Muscle layer of duodenum (tissue), 2 donors: ENCODE data around the gene DACT3.
"Not testable (repeated sequence)": the region's sequence is repeated elsewhere in the genome, so short reads cannot be mapped to it uniquely, and the experiment has no call there.

ENCODE experiments used
- H3K27ac ChIP-seq: one replicate; pipeline ENCODE4 v1.7.0; 2013; ENCODE audit warnings: mild to moderate bottlenecking, low read length
- H3K27me3 ChIP-seq: one replicate; pipeline ENCODE4 v1.7.0; 2013; ENCODE audit warnings: low read depth, mild to moderate bottlenecking, control low read depth, low read length
- H3K36me3 ChIP-seq, 2 donors: one replicate each; pipeline ENCODE4 v1.7.0; 2013; ENCODE audit warnings: low read length in 2 of 2, control low read depth in 1 of 2, mild to moderate bottlenecking in 1 of 2; ENCODE audit not compliant: insufficient read depth in 2 of 2, control insufficient read depth in 1 of 2
- H3K4me1 ChIP-seq, 2 donors: one replicate each; pipeline ENCODE4 v1.7.0; 2013; ENCODE audit warnings: low read length in 2 of 2, mild to moderate bottlenecking in 2 of 2, control low read depth in 1 of 2, moderate library complexity in 1 of 2; ENCODE audit not compliant: insufficient read depth in 2 of 2, control insufficient read depth in 1 of 2
- H3K4me3 ChIP-seq, 2 donors: one replicate each; pipeline ENCODE4 v1.7.0; 2013; ENCODE audit warnings: low read length in 2 of 2, low read depth in 1 of 2, mild to moderate bottlenecking in 1 of 2
- H3K9me3 ChIP-seq, 2 donors: one replicate each; pipeline ENCODE4 v1.7.0; 2013; ENCODE audit warnings: low read length in 2 of 2, control low read depth in 1 of 2, mild to moderate bottlenecking in 1 of 2; ENCODE audit not compliant: control insufficient read depth in 1 of 2
- donor health status: healthy.

The DACT3 gene

GRCh38 chr19:46630586-46631205, 30.3 kb downstream of the DACT3 start:
- Histone ChIP-seq H3K36me3 (no peaks in the 10 kb centered on the region), H3K9me3 (no peaks in the 10 kb centered on the region), H3K4me3 (no peak overlapping the region), H3K4me1 (peaks cover 11 to 20% of the 10 kb centered on the region in 2 donors), H3K27ac (no peak overlapping the region), H3K27me3 (no peaks in the 10 kb centered on the region)

DNA sequence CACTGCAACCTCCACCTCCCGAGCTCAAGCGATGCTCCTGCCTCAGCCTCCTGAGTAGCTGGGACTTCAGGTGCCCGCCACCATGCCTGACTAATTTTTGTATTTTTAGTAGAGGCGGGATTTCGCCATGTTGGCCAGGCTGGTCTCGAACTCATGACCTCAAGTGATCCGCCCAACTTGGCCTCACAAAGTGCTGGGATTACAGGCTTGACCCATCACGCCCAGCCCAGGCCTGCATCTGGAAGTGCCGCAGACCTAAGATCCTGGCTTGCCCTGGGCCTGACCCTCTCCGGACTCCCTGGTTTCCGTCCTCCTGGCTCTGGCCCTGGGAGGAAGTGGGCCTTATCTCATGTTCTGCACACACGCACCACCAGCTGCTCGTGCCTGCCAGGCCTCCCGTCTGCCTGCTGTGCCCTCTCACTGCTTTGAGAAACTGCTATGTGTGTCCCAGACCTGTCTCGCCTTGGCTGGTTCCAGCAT, 31.4 kb downstream of the DACT3 start:
- peaks cover 20 to 23% of the 10 kb centered on the region in 2 donors for H3K4me1 ChIP-seq
- H3K27me3 ChIP-seq = no peaks in the 10 kb centered on the region
- H3K4me3 ChIP-seq = no peak overlapping the region
- H3K27ac ChIP-seq = no peak overlapping the region
- no peaks in the 10 kb centered on the region for H3K36me3 ChIP-seq
- no peaks in the 10 kb centered on the region for H3K9me3 ChIP-seq

DNA sequence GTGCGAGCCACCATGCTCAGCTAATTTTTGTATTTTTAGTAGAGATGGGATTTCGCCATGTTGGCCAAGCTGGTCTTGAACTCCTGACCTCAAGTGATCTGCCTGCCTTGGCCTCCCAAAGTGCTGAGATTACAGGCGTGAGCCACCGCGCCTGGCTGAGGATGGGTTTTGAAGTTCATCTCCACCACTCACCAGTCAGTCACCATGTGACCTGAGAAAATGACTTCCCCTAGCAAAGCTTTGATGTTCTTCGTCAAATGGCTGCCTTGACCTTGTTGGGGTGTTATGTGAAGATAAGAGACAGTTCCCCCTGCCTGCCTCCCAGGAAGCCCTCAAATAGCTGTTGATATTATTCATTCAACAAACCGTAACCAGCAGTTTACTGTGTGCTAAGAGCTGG, 32.0 kb downstream of the DACT3 start:
- H3K36me3 ChIP-seq, H3K4me3 ChIP-seq, H3K27me3 ChIP-seq, H3K9me3 ChIP-seq, H3K27ac ChIP-seq: not testable (repeated sequence)
- H3K4me1 ChIP-seq = peaks cover 20 to 21% of the 10 kb centered on the region in 2 donors

DNA sequence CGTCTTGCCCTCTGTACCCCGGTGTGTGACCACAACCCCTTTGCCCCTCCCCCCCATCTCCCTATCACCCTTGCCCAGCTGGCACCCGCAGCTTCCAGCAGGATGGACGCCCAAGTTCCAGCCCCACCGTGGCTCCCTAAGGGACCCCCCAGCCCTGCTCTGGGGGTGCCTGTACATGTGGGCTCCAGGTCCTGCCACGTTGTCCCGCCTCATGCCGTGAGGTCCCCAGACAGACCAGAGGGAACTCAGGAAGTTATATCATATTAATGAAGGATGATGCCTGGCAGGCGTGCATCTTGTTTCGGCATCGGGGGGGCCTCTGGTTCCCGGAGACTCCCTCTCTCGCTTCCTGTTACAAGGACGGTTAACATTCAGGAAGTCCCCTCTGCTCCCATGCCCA, 34.5 kb downstream of the DACT3 start:
- Histone ChIP-seq H3K27ac (peak overlapping the region; percentile 82), H3K27me3 (no peaks in the 10 kb centered on the region), H3K9me3 (no peaks in the 10 kb centered on the region), H3K4me3 (no peak overlapping the region), H3K4me1 (peaks cover 14 to 31% of the 10 kb centered on the region in 2 donors), H3K36me3 (no peaks in the 10 kb centered on the region)

DNA sequence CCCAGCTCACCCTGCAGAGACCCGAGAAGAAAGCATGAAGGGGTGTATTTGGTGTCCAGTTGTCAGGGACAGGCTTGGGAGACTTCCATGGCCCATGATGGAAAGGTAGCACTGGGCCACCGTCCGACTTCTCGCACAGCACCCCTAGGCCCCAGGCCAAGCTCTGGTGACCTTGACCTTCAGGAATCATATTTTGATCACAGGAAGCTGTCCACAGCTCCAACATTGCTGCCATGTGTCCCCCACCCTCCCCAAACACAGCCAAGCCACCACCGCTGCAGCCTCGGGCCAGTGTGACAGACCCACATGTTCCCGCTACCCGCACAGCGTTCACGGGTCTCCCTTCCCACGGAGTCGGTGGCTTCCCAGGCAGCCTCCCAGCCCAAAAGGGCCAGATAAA, 35.3 kb downstream of the DACT3 start:
- Histone ChIP-seq H3K4me1 (peaks cover 14 to 37% of the 10 kb centered on the region in 2 donors), H3K4me3 (no peak overlapping the region), H3K9me3 (no peaks in the 10 kb centered on the region), H3K27me3 (no peaks in the 10 kb centered on the region), H3K36me3 (no peaks in the 10 kb centered on the region), H3K27ac (peak overlapping the region; percentile 82)

DNA sequence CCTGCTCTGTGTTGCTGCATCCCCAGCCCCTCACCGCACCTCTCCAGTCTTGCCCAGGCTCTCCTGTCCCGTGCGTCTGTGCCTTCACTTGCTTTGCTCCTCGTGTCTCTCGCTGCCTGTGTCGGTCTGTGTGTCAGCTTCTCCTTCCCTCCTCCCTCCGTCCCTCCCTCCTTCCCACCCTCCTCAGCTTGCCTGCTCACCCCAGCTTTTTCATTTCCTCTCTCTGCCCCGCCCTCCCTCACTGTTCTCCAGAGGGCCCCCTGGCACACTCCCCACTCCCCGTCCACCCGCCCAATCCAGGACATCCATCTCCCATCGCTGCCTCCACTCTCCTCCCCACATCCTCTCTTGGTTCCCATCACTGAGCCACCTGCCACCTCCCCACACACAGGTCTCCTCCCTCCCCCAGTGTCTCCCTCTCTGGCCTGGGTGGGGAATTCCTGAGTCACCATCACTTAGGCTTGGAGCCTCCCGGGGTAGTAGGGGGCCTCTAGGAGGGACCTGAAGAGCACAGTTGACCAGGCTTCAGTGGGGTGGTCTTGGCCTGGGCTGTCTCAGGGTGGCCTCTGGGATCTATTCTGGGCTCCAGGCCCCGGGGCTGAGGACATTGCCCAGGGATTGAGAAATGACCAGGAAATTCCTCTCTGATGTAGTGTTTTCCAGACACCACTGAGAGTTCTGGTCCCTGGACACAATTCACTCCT, 35.9 kb downstream of the DACT3 start, which contains the start of gene PTGIR:
PTGIR (minus strand) TSS at position 132 of the 704 bp plus-strand sequence. CDS start 864 bp downstream, outside the sequence.
- H3K4me1 ChIP-seq = peaks cover 14 to 43% of the 10 kb centered on the region in 2 donors
- H3K9me3 ChIP-seq = no peaks in the 10 kb centered on the region
- peak within 1 kb of the TSS; percentile 82 for H3K27ac ChIP-seq
- no peaks in the 10 kb centered on the region for H3K36me3 ChIP-seq
- no peaks in the 10 kb centered on the region for H3K27me3 ChIP-seq
- H3K4me3 ChIP-seq = peak within 1 kb of the TSS; percentile 23 to 44

DNA sequence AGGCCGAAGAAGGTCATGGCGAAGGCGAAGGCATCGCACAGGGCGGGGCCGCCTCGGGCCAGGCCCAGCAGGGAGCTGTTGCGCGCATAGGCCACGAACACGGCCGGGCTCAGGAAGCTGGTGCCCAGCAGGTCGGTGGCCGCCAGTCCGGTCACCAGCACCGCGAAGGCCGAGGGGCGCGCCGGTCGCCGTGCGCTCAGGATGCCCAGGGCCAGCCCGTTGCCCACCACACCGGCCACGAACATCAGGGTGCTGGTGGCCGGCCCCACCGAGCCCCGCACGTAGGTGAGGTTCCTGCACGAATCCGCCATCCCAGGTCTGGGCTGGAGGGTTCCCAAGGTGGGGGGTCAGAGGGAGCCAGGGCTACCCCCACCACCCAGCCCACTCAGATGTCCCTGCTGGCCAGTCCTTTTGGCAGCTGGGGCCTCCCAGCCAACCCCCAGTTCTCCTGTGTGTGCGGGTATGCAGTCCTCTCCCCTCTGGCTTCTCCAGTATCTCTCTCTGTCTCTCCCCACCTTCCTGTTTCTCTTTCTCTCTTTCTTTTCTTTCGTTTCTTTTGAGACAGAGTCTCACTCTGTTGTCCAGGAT, 37.0 kb downstream of the DACT3 start:
- Histone ChIP-seq H3K36me3 (no peaks in the 10 kb centered on the region), H3K9me3 (no peaks in the 10 kb centered on the region), H3K4me3 (peak overlapping the region; percentile 7 to 23), H3K27me3 (no peaks in the 10 kb centered on the region), H3K27ac (no peak overlapping the region), H3K4me1 (peaks cover 14 to 52% of the 10 kb centered on the region in 2 donors)

GRCh38 chr19:46622118-46622446, 38.9 kb downstream of the DACT3 start:
- Histone ChIP-seq H3K4me1 (peaks cover 19 to 57% of the 10 kb centered on the region in 2 donors), H3K9me3 (no peaks in the 10 kb centered on the region), H3K36me3 (no peaks in the 10 kb centered on the region), H3K27me3 (no peaks in the 10 kb centered on the region), H3K27ac (peak overlapping the region; percentile 74), H3K4me3 (peak overlapping the region; percentile 21 to 46)

- Histone ChIP-seq H3K9me3 (no peaks in the 10 kb centered on the region), H3K4me1 (peaks cover 20 to 63% of the 10 kb centered on the region in 2 donors), H3K27me3 (no peaks in the 10 kb centered on the region), H3K4me3 (peak overlapping the region; percentile 42 to 46), H3K36me3 (no peaks in the 10 kb centered on the region), H3K27ac (peak overlapping the region; percentile 74)
Observed at GRCh38 chr19:46621191-46622117, 39.5 kb downstream of the DACT3 start.

DNA sequence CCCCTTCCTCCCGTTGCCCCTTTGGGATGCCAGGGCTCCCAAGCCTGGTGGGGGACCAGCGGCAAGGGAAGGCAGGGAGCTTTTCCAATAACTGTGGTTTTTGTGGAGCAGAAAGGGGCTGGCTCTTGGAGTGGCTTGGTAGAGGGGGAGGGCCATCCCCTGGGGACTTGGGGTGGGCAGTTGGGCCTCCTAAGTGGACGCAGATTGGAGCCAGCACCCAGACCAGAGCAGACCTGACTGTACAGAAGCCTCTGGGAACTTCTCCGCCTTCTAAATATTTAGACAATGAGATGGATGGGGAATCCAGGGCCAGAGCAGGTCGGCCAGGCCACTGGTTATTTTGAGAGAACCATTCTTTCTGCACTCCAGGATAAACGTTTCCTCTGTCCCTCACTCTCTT, 40.3 kb downstream of the DACT3 start:
- Histone ChIP-seq H3K36me3 (no peaks in the 10 kb centered on the region), H3K27me3 (no peaks in the 10 kb centered on the region), H3K4me1 (peaks cover 15 to 63% of the 10 kb centered on the region in 2 donors), H3K9me3 (no peaks in the 10 kb centered on the region), H3K27ac (peak overlapping the region; percentile 74), H3K4me3 (peak overlapping the region; percentile 42 to 46)

DNA sequence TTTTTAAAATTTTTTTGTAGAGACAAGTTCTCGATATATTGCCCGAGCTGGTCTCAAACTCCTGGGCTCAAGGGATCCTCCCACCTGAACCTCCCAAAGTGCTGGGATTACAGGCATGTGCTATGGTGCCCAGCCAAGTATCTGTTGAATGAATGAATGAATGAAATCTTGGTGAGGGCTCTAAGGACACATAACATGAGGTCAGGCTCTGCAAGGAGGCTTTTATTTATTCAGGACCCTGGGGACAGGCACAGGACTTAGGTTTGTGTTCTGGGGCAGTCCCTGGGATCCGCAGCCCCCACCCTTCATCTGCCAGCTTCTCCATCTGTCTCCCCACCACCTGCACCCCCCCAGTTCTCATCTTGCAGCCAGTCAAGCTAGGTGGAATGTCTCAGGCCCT, 40.7 kb downstream of the DACT3 start:
- H3K4me1 ChIP-seq = peaks cover 11 to 59% of the 10 kb centered on the region in 2 donors
- peak overlapping the region in 1 of 2 donors; percentile 46 for H3K4me3 ChIP-seq

More for the DNA sequence above, 40.7 kb downstream of the DACT3 start:
- Histone ChIP-seq H3K36me3 (no peaks in the 10 kb centered on the region), H3K9me3 (no peaks in the 10 kb centered on the region), H3K27ac (no peak overlapping the region), H3K27me3 (no peaks in the 10 kb centered on the region)
